Naive B cell (primary cell): Measurements from ENCODE around the gene BZW2. TPM values are rescaled to one million over a fixed set of nuclear protein-coding genes. Genes with fewer than 3 reads are reported as not detected.

Experiments used
- ATAC-seq, 2 donors: fragments of 150-1000 bp; cut with Tn5 transposase; 2 replicates each; pipeline ENCODE4 v1.10.0; 2021; ENCODE audit warnings: low read depth in 2 of 2, mild to moderate bottlenecking in 2 of 2, moderate library complexity in 2 of 2
- DNase-seq: peaks from one replicate; pipeline ENCODE4 v3.0.0; 2022
- H3K27ac Mint-ChIP-seq, 6 donors: one replicate each; pipeline ENCODE4 v1.8.0; 2020 to 2022; ENCODE audit warnings: mild to moderate bottlenecking in 6 of 6, mixed read lengths in 6 of 6, moderate library complexity in 5 of 6, inconsistent platforms in 2 of 6
- H3K27me3 Mint-ChIP-seq, 3 donors: one replicate each; pipeline ENCODE4 v1.8.0; 2021 to 2022; ENCODE audit warnings: mixed read lengths in 3 of 3, mild to moderate bottlenecking in 1 of 3
- H3K36me3 Mint-ChIP-seq, 2 donors: one replicate each; pipeline ENCODE4 v1.8.0; 2020 to 2022; ENCODE audit warnings: mixed read lengths in 2 of 2, inconsistent platforms in 1 of 2, mild to moderate bottlenecking in 1 of 2
- H3K4me1 Mint-ChIP-seq, 3 donors: one replicate each; pipeline ENCODE4 v1.8.0; 2020 to 2022; ENCODE audit warnings: mixed read lengths in 3 of 3, inconsistent platforms in 1 of 3, mild to moderate bottlenecking in 1 of 3, moderate library complexity in 1 of 3
- H3K4me3 Mint-ChIP-seq, 8 donors: one replicate each; pipeline ENCODE4 v1.8.0; 2020 to 2022; ENCODE audit warnings: mild to moderate bottlenecking in 8 of 8, mixed read lengths in 8 of 8, moderate library complexity in 8 of 8, inconsistent platforms in 2 of 8
- H3K9me3 Mint-ChIP-seq, 7 donors: one replicate each; pipeline ENCODE4 v1.8.0; 2020 to 2022; ENCODE audit warnings: mixed read lengths in 7 of 7, mild to moderate bottlenecking in 5 of 7, inconsistent platforms in 2 of 7, moderate library complexity in 1 of 7
- polyA plus RNA-seq, 6 donors: library from polyadenylated mRNA; unstranded; fragments of 300-500 nt; fragmentation: Illumina TruSeq; gene quantifications; one replicate each; pipeline ENCODE4 v1.2.3, GENCODE V29; 2021; ENCODE audit warnings: low read depth in 6 of 6

BZW2 gene
- polyA plus RNA-seq, 6 donors from 2014 or later = 38.6 to 71.2 (median 53.4) TPM

GRCh38 chr7:16694806-16695205, 48.8 kb downstream of the BZW2 start:
- H3K27ac Mint-ChIP-seq = no peak overlapping the region
- H3K4me1 Mint-ChIP-seq = no peaks in the 10 kb centered on the region
- no peaks in the 10 kb centered on the region for H3K27me3 Mint-ChIP-seq
- H3K36me3 Mint-ChIP-seq = peaks cover 25 to 26% of the 10 kb centered on the region in 2 donors
- no peak for ATAC-seq
- H3K9me3 Mint-ChIP-seq = no peaks in the 10 kb centered on the region
- no peak for DNase-seq
- no peak overlapping the region for H3K4me3 Mint-ChIP-seq

GRCh38 chr7:16695621-16696237, 49.7 kb downstream of the BZW2 start:
- Mint-ChIP-seq H3K4me3 (no peak overlapping the region), H3K27me3 (no peaks in the 10 kb centered on the region), H3K4me1 (no peaks in the 10 kb centered on the region), H3K36me3 (peaks cover 30 to 34% of the 10 kb centered on the region in 2 donors), H3K9me3 (no peaks in the 10 kb centered on the region), H3K27ac (peak overlapping the region in 2 of 6 donors; percentile 3 to 69)
- ATAC-seq (peak; percentile 58 to 71), DNase-seq (peak; percentile 34)

- Mint-ChIP-seq H3K36me3 (peaks cover 25 to 37% of the 10 kb centered on the region in 2 donors), H3K9me3 (no peaks in the 10 kb centered on the region), H3K4me1 (no peaks in the 10 kb centered on the region), H3K4me3 (no peak overlapping the region), H3K27me3 (no peaks in the 10 kb centered on the region), H3K27ac (peak overlapping the region in 2 of 6 donors; percentile 2 to 73)
- DNase-seq (no peak), ATAC-seq (no peak)
Measured at GRCh38 chr7:16697507-16698199, 51.7 kb downstream of the BZW2 start.

GRCh38 chr7:16698200-16698905, 52.4 kb downstream of the BZW2 start:
- Mint-ChIP-seq H3K4me1 (no peaks in the 10 kb centered on the region), H3K27ac (peak overlapping the region in 1 of 6 donors; percentile 2), H3K36me3 (peaks cover 25 to 37% of the 10 kb centered on the region in 2 donors), H3K9me3 (no peaks in the 10 kb centered on the region), H3K4me3 (no peak overlapping the region), H3K27me3 (no peaks in the 10 kb centered on the region)
- ATAC-seq (no peak), DNase-seq (no peak)

GRCh38 chr7:16702441-16702840, 56.5 kb downstream of the BZW2 start:
- no peak overlapping the region for H3K4me3 Mint-ChIP-seq
- no peak for ATAC-seq
- H3K9me3 Mint-ChIP-seq = peaks cover 0 to 1% (median 0%) of the 10 kb centered on the region in 7 donors
- no peak overlapping the region for H3K27ac Mint-ChIP-seq
- peaks cover 18 to 44% of the 10 kb centered on the region in 2 donors for H3K36me3 Mint-ChIP-seq
- no peaks in the 10 kb centered on the region for H3K4me1 Mint-ChIP-seq
- no peaks in the 10 kb centered on the region for H3K27me3 Mint-ChIP-seq
- DNase-seq = no peak

- H3K27ac Mint-ChIP-seq = no peak overlapping the region
- no peak overlapping the region for H3K4me3 Mint-ChIP-seq
- no peaks in the 10 kb centered on the region for H3K4me1 Mint-ChIP-seq
- peaks cover 0 to 3% (median 0%) of the 10 kb centered on the region in 7 donors for H3K9me3 Mint-ChIP-seq
- ATAC-seq (no peak), DNase-seq (no peak)
- H3K27me3 Mint-ChIP-seq = no peaks in the 10 kb centered on the region
- H3K36me3 Mint-ChIP-seq = peaks cover 8 to 14% of the 10 kb centered on the region in 2 donors
Measured at GRCh38 chr7:16708511-16708910, 62.5 kb downstream of the BZW2 start.

GRCh38 chr7:16708980-16709379, 63.0 kb downstream of the BZW2 start:
- peaks cover 0 to 3% (median 0%) of the 10 kb centered on the region in 7 donors for H3K9me3 Mint-ChIP-seq
- no peak for ATAC-seq
- DNase-seq = no peak
- no peaks in the 10 kb centered on the region for H3K27me3 Mint-ChIP-seq
- no peak overlapping the region for H3K27ac Mint-ChIP-seq
- H3K4me1 Mint-ChIP-seq = no peaks in the 10 kb centered on the region
- H3K36me3 Mint-ChIP-seq = peaks cover 8 to 14% of the 10 kb centered on the region in 2 donors
- peak overlapping the region in 1 of 8 donors; percentile 21 for H3K4me3 Mint-ChIP-seq

GRCh38 chr7:16710651-16711050, 64.7 kb downstream of the BZW2 start:
- Mint-ChIP-seq H3K4me3 (no peak overlapping the region), H3K27me3 (no peaks in the 10 kb centered on the region), H3K27ac (no peak overlapping the region), H3K9me3 (peaks cover 0 to 3% (median 0%) of the 10 kb centered on the region in 7 donors), H3K4me1 (no peaks in the 10 kb centered on the region), H3K36me3 (peaks cover 8 to 9% of the 10 kb centered on the region in 2 donors)
- ATAC-seq = no peak
- no peak for DNase-seq

GRCh38 chr7:16711730-16712129, 65.7 kb downstream of the BZW2 start:
- Mint-ChIP-seq H3K4me1 (no peaks in the 10 kb centered on the region), H3K36me3 (peaks cover 0 to 8% of the 10 kb centered on the region in 2 donors), H3K4me3 (no peak overlapping the region), H3K27ac (no peak overlapping the region), H3K9me3 (peaks cover 0 to 2% (median 0%) of the 10 kb centered on the region in 7 donors), H3K27me3 (no peaks in the 10 kb centered on the region)
- ATAC-seq (no peak), DNase-seq (no peak)

GRCh38 chr7:16712916-16713315, 66.9 kb downstream of the BZW2 start:
- peaks cover 0 to 8% of the 10 kb centered on the region in 2 donors for H3K36me3 Mint-ChIP-seq
- H3K4me3 Mint-ChIP-seq = no peak overlapping the region
- no peak overlapping the region for H3K27ac Mint-ChIP-seq

GRCh38 chr7:16715928-16716327, 69.9 kb downstream of the BZW2 start:
- no peaks in the 10 kb centered on the region for H3K4me1 Mint-ChIP-seq
- H3K36me3 Mint-ChIP-seq = no peaks in the 10 kb centered on the region
- H3K4me3 Mint-ChIP-seq = no peak overlapping the region
- DNase-seq = no peak
- ATAC-seq = no peak
- no peaks in the 10 kb centered on the region for H3K9me3 Mint-ChIP-seq
- H3K27me3 Mint-ChIP-seq = no peaks in the 10 kb centered on the region
- H3K27ac Mint-ChIP-seq = no peak overlapping the region

More at GRCh38 chr7:16712916-16713315, 66.9 kb downstream of the BZW2 start:
- ATAC-seq (no peak), DNase-seq (no peak)
- peaks cover 0 to 2% (median 0%) of the 10 kb centered on the region in 7 donors for H3K9me3 Mint-ChIP-seq
- no peaks in the 10 kb centered on the region for H3K27me3 Mint-ChIP-seq
- no peaks in the 10 kb centered on the region for H3K4me1 Mint-ChIP-seq

- Mint-ChIP-seq H3K27me3 (no peaks in the 10 kb centered on the region), H3K9me3 (no peaks in the 10 kb centered on the region), H3K27ac (peak overlapping the region in 1 of 6 donors; percentile 6), H3K36me3 (no peaks in the 10 kb centered on the region), H3K4me1 (no peaks in the 10 kb centered on the region), H3K4me3 (no peak overlapping the region)
- no peak for DNase-seq
- ATAC-seq = no peak
Measured at GRCh38 chr7:16718111-16718656, 72.2 kb downstream of the BZW2 start.

- no peaks in the 10 kb centered on the region for H3K27me3 Mint-ChIP-seq
- no peaks in the 10 kb centered on the region for H3K9me3 Mint-ChIP-seq
- H3K4me1 Mint-ChIP-seq = no peaks in the 10 kb centered on the region
- H3K4me3 Mint-ChIP-seq = peak overlapping the region in 1 of 8 donors; percentile 57
- H3K36me3 Mint-ChIP-seq = no peaks in the 10 kb centered on the region
- ATAC-seq (no peak), DNase-seq (no peak)
- peak overlapping the region in 2 of 6 donors; percentile 30 to 60 for H3K27ac Mint-ChIP-seq
Measured at GRCh38 chr7:16719699-16720098, 73.7 kb downstream of the BZW2 start.
